HCT116 (cell line): Measurements from ENCODE around the gene AGAP1. TPM values are rescaled to one million over a fixed set of nuclear protein-coding genes. Genes with fewer than 3 reads are reported as not detected.

Experiments
- ATAC-seq: fragments of 200-7000 bp; cut with Tn5 transposase; 2 replicates; pipeline ENCODE4 v1.9.1; 2020; ENCODE audit warnings: mild to moderate bottlenecking, moderate library complexity
- BruUV-seq: library from RNA; stranded (reverse); fragments of 400-500 nt; replicated peaks from 2 replicates; lab custom pipeline; 2021; lab: Mats Ljungman, UMichigan
- CTCF ChIA-PET: fragments of 300-600 bp; sonication (Branson Sonifier 250); formaldehyde crosslinking; loops from one replicate; lab custom pipeline; 2021; ENCODE audit warnings: antibody characterized with exemption; lab: Charles Lee
- POLR2A ChIA-PET: fragments of 300-600, 350-600 bp; sonication (Branson Sonifier 250); formaldehyde crosslinking; loops from one replicate; lab custom pipeline; 2021; ENCODE audit warnings: antibody characterized with exemption; lab: Charles Lee
- RAD21 ChIA-PET, 2 experiments: fragments of 300-600 bp; sonication (Branson Sonifier 250); formaldehyde crosslinking; loops; one replicate each; lab custom pipeline; 2023; ENCODE audit warnings: low total read pairs in 2 of 2; ENCODE audit not compliant: uncharacterized antibody in 2 of 2, unreplicated experiment in 2 of 2, low non-redundant PET in 1 of 2; lab: Charles Lee
- DNase-seq: peaks from one replicate; pipeline ENCODE4 v3.0.0-alpha.2; 2010; ENCODE audit warnings: low read depth, low spot score
- H2AFZ ChIP-seq: fragments of 200-600 bp; shearing (Covaris generic), sonication (generic); 2 replicates; pipeline ENCODE4 v1.6.1; 2017; ENCODE audit warnings: low read depth, mixed run types, mixed read lengths, antibody characterized with exemption, low read length; ENCODE audit not compliant: poor library complexity, severe bottlenecking
- H3K27ac ChIP-seq: 2 replicates; pipeline ENCODE4 v1.5.1; 2012; ENCODE audit warnings: low read depth, low read length
- H3K27me3 ChIP-seq: fragments of 200-600 bp; sonication (generic); 2 replicates; pipeline ENCODE4 v1.6.1; 2016; ENCODE audit warnings: mixed run types, low read length, mixed read lengths; ENCODE audit not compliant: insufficient read depth
- H3K36me3 ChIP-seq, 2 experiments: fragments of 200-500 bp in 1 of 2; fragments of 200-600 bp in 1 of 2; sonication (Bioruptor generic) in 1 of 2; sonication (generic) in 1 of 2; 2 replicates each; pipeline versions ENCODE4 v1.5.1 to v1.6.1; 2014 to 2016; ENCODE audit warnings: low read length in 2 of 2, inconsistent platforms in 1 of 2, mixed read lengths in 1 of 2, mixed run types in 1 of 2; ENCODE audit not compliant: insufficient read depth in 2 of 2, control insufficient read depth in 1 of 2
- H3K4me1 ChIP-seq, 2 experiments: fragments of 200-600 bp in 1 of 2; sonication (generic) in 1 of 2; 2 replicates each; pipeline versions ENCODE4 v1.5.1 to v1.6.1; 2012 to 2017; ENCODE audit warnings: low read length in 2 of 2, inconsistent platforms in 1 of 2, mild to moderate bottlenecking in 1 of 2, mixed read lengths in 1 of 2, mixed run types in 1 of 2, moderate library complexity in 1 of 2; ENCODE audit not compliant: insufficient read depth in 2 of 2, control insufficient read depth in 1 of 2
- H3K4me2 ChIP-seq: fragments of 200-600 bp; sonication (generic); 2 replicates; pipeline ENCODE4 v1.6.1; 2017; ENCODE audit warnings: mixed run types, low read length, mixed read lengths
- H3K4me3 ChIP-seq, 2 experiments: fragments of 200-600 bp in 1 of 2; sonication (generic) in 1 of 2; replicated peaks in 1 of 2; 2 replicates each; pipeline ENCODE4 v1.5.1; 2011 to 2016; ENCODE audit warnings: low read length in 2 of 2, control low read depth in 1 of 2, low read depth in 1 of 2, mild to moderate bottlenecking in 1 of 2, mixed read lengths in 1 of 2, mixed run types in 1 of 2
- H3K79me2 ChIP-seq: fragments of 200-600 bp; sonication (generic); 2 replicates; pipeline ENCODE4 v1.6.1; 2017; ENCODE audit warnings: mild to moderate bottlenecking, mixed run types, low read length, moderate library complexity, mixed read lengths; ENCODE audit not compliant: insufficient read depth
- H3K9ac ChIP-seq: fragments of 200-600 bp; sonication (generic); 2 replicates; pipeline ENCODE4 v1.6.1; 2016; ENCODE audit warnings: low read length, mixed read lengths
- H3K9me2 ChIP-seq: fragments of 200-600 bp; sonication (generic), shearing (Covaris generic); 2 replicates; pipeline ENCODE4 v1.6.1; 2017; ENCODE audit warnings: mixed run types, mild to moderate bottlenecking, moderate library complexity; ENCODE audit not compliant: insufficient read depth
- H3K9me3 ChIP-seq, 2 experiments: fragments of 200-500 bp in 1 of 2; fragments of 200-600 bp in 1 of 2; sonication (Bioruptor generic) in 1 of 2; sonication (generic) in 1 of 2; 2 replicates each; pipeline ENCODE4 v1.6.1; 2014 to 2017; ENCODE audit warnings: low read length in 2 of 2, mixed read lengths in 2 of 2, inconsistent platforms in 1 of 2, low read depth in 1 of 2, mild to moderate bottlenecking in 1 of 2, mixed run types in 1 of 2, moderate library complexity in 1 of 2; ENCODE audit not compliant: control insufficient read depth in 1 of 2, insufficient read depth in 1 of 2
- H4K20me1 ChIP-seq: fragments of 200-600 bp; sonication (generic), shearing (Covaris generic); 2 replicates; pipeline ENCODE4 v1.6.1; 2017; ENCODE audit warnings: mixed run types, mild to moderate bottlenecking, moderate library complexity; ENCODE audit not compliant: insufficient read depth
- ATF3 ChIP-seq: IDR thresholded peaks from 2 replicates; pipeline ENCODE4 v1.6.1; 2012
- CEBPB ChIP-seq: IDR thresholded peaks from 2 replicates; pipeline ENCODE4 v1.6.1; 2012; ENCODE audit warnings: low read depth
- ELF1 ChIP-seq: IDR thresholded peaks from 2 replicates; pipeline ENCODE4 v1.6.1; 2012; ENCODE audit warnings: low read depth, borderline replicate concordance
- FOSL1 ChIP-seq: IDR thresholded peaks from 2 replicates; pipeline ENCODE4 v1.6.1; 2012; ENCODE audit warnings: low read depth
- MAX ChIP-seq: IDR thresholded peaks from 2 replicates; pipeline ENCODE4 v1.6.1; 2012
- RAD21 ChIP-seq: IDR thresholded peaks from 2 replicates; pipeline ENCODE4 v1.6.1; 2012; ENCODE audit warnings: low read depth, mild to moderate bottlenecking
- REST ChIP-seq: IDR thresholded peaks from 2 replicates; pipeline ENCODE4 v1.6.1; 2012; ENCODE audit warnings: low read depth
- SP1 ChIP-seq: IDR thresholded peaks from 2 replicates; pipeline ENCODE4 v1.6.1; 2012; ENCODE audit warnings: low read depth
- intact Hi-C: fragments of 100-400 bp; cut with micrococcal nuclease; formaldehyde crosslinking; loops from 2 replicates; pipeline ENCODE4 v1.10.0; 2022
- total RNA-seq: library from RNA; stranded (reverse); gene quantifications from one replicate; pipeline ENCODE4 v1.2.1, GENCODE V29; 2021; ENCODE audit not compliant: unreplicated experiment

The AGAP1 gene
- total RNA-seq, 1 experiment from 2014 or later = 43.8 TPM

GRCh38 chr2:235824331-235824730 lies 330.5 kb downstream of the AGAP1 start:
- Histone ChIP-seq H3K4me2 (no peak overlapping the region), H3K79me2 (peaks cover 12% of the 10 kb centered on the region; the same call in 1 of the 2 replicates), H3K27me3 (no peaks in the 10 kb centered on the region), H3K9ac (no peak overlapping the region), H4K20me1 (no peaks in the 10 kb centered on the region), H3K36me3 (no peaks in the 10 kb centered on the region), H3K4me3 (no peak overlapping the region), H3K9me3 (no peaks in the 10 kb centered on the region), H3K4me1 (peaks cover 13 to 25% of the 10 kb centered on the region in 2 experiments), H3K27ac (no peak overlapping the region), H3K9me2 (no peaks in the 10 kb centered on the region), H2AFZ (no peak overlapping the region)
- intact Hi-C loops = no loop called here
- ChIA-PET CTCF (no interaction called here), POLR2A (no interaction called here), RAD21 (no interaction called here)
- ATAC-seq (no peak), DNase-seq (no peak)
- no TSS peak for BruUV-seq
- TF ChIP-seq RAD21 (no peak), MAX (no peak)

- no peak for DNase-seq
- intact Hi-C loops = no loop called here
- no peak for ATAC-seq
- Histone ChIP-seq H3K4me1 (peaks cover 13 to 25% of the 10 kb centered on the region in 2 experiments), H3K9me2 (no peaks in the 10 kb centered on the region), H3K27me3 (no peaks in the 10 kb centered on the region), H3K27ac (no peak overlapping the region), H3K9ac (no peak overlapping the region), H3K4me3 (no peak overlapping the region), H2AFZ (no peak overlapping the region), H3K9me3 (no peaks in the 10 kb centered on the region), H3K79me2 (peaks cover 15% of the 10 kb centered on the region; the same call in 1 of the 2 replicates), H3K4me2 (no peak overlapping the region), H3K36me3 (no peaks in the 10 kb centered on the region), H4K20me1 (no peaks in the 10 kb centered on the region)
- ChIA-PET CTCF (no interaction called here), POLR2A (no interaction called here), RAD21 (no interaction called here)
- no TSS peak for BruUV-seq
- no peak for TF ChIP-seq RAD21
- TF ChIP-seq ELF1 = no peak
- no peak for TF ChIP-seq ATF3
- TF ChIP-seq FOSL1 = no peak
- no peak for TF ChIP-seq CEBPB
- TF ChIP-seq REST = no peak
- TF ChIP-seq SP1 = no peak
These were observed 332.1 kb downstream of the AGAP1 start for GRCh38 chr2:235825946-235826345.
